DMS79 (cell line): ENCODE results near the gene NAA80.
A peak's percentile ranks its signal among the peaks of the same experiment; 100 is the strongest.
"Not testable (repeated sequence)": the region's sequence is repeated elsewhere in the genome, so short reads cannot be mapped to it uniquely, and the experiment has no call there.

Source experiments
- DNase-seq: peaks from one replicate; lab custom pipeline; 2025; lab: John Stamatoyannopoulos, UW

Gene NAA80

DNA sequence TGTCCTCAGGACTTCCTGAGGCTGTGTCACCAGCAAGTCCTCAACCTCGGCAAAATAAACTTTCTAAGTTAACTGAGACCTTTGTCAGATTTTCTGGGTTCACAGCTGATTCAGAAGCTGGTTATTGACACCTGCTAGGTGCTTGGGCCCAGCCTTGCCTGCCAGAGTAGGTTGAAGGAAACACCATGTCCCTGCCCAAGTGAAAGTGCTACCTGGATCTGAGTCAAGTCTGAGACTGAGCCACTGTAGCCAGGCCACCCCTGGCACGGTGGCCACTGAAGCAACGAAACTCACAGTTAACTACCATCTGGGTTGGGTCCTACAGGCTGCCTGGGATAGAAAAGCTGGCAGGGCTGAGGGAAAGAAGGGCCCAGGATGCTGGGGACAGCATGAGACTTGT lies 15.1 kb upstream of the NAA80 start:
- no peak for DNase-seq

DNA sequence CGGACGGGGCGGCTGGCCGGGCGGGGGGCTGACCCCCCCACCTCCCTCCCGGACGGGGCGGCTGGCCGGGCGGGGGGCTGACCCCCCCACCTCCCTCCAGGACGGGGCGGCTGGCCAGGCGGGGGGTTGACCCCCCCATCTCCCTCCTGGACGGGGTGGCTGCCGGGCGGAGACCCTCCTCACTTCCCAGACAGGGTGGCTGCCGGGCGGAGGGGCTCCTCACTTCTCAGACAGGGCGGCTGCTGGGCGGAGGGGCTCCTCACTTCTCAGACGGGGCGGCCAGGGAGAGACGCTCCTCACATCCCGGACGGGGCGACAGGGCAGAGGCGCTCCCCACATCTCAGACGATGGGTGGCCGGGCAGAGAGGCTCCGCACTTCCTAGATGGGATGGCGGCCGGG lies 12.8 kb upstream of the NAA80 start:
- DNase-seq = not testable (repeated sequence)

DNA sequence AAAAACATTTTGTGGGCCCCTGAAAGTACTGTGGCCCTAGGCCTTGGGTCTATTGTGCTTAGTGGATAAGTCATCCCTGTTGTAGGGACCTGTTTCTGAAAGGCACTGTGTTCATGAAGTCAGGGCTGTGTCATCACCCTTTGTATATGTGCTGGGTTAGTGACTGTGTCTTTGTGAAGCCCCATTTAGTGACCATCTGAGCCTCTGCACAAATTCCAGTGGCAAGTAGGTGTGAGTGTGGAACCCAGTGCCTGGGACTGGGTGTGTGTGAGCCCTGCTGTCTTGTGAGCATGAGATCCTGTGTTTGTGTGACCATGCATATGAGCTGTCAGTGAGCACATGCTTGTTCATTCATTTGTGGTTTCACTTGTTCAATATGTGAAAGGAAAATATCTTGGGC lies 5.4 kb upstream of the NAA80 start:
- DNase-seq = no peak

DNA sequence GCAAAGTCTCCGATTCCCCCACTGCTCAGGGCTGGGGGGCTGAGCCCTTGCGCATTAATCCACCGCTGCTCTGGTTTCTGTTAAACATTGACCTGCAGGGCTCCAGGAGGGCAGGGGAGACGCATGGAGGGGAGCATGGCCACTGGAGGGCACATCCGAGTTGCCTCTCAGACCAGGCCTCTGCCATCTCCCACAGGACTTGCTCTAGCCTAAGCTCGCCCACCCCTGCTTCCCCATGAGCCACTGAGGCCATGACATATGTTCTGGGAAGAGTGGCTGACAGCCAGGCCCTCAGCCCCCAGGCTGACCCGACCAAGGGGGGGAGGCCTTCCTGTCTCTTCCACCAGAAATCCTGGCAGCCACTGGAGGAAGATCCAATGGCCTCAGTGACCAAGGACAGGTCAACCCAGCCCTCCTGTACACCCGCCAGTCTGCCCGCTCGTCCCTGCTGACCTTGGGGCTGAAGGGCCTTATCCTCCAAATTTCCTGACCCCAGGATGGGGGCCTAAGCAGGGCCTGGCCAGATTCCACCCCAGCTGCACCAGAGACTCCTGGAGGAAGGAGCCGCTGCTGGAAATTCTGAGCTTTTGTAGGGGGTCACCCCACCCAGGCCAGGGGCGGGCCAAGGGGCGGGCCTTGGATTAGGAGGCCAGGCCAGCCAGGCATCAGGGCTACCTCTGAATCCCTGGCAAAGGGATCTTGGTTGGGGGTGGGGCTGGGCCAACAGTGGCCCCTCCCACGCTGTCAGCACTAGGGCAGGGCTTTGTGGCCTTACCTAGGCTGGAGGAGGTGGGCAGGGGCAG lies 4.0 kb upstream of the NAA80 start, which contains the start of gene HYAL1:
TSS of gene HYAL1 (minus strand) at position 562 of the 803 bp plus-strand sequence. CDS start 618 bp downstream, outside the sequence.
- DNase-seq = no peak

DNA sequence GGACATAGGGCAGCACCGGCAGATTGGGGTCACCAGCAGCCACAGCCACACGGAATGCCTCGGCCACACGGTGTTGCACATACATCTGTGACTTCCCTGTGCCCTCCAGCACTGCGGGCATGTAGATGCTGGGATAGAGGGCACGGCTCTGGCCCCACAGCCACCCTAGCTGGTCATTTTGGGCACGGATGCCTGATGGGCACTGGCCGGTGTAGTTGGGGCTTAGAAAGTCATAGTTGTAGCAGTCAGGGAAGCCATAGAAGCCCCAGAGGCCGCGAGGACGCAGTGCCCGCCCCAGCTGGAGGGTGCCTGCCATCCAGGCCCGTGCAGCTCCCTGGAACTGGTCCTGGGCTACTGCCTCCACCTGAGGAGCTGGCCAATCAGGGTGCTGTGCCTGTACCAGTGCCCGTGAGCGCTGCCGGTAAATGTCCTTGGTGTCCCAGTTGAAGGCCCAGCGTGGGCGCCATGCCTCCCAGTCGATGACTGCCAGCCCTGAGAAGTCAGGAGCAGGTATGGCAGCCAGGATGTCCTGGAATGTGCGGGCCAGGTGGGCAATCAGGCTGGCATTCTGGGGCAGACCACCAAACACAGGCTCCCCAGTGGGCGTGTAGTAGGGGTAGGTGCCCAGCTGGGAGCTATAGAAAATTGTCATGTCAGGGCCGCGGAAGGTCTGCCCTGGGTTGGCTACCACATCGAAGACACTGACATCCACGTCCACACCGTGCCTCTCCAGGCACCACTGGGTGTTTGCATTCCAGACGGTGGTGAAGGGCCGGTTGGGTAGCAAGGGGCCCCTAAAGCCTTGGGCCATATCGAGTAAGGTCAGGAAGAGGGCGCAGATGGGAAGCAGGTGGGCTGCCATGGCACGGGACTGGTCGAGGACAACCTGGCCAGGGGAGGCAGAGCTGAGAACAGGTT lies 3.1 kb upstream of the NAA80 start:
- no peak for DNase-seq

DNA sequence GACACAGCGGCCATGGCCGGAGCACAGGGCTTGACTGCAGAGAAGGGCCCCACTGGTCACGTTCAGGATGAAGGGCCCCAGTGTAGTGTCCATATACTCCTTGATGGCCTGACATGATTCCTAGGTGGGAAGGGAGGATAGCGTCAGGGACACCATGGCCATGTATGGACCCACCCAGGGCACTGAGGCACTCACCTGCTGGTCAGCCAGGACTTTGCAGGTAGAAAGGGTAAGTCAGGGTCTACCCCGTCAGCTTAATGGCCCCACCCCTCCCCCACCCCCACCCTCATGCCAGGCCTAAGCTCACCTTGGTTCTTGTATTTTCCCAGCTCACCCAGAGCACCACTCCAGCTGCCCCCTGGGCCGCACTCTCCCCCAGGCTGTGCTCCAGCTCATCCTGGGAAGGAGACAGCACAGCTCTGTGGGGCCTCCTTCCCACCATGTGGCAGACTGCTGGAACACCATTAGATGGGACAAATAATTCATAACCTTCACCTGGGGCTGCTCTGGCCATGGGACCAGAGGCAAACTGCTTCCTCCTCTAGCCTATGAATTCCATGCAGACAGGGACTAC lies 1.6 kb upstream of the NAA80 start:
- no peak for DNase-seq

DNA sequence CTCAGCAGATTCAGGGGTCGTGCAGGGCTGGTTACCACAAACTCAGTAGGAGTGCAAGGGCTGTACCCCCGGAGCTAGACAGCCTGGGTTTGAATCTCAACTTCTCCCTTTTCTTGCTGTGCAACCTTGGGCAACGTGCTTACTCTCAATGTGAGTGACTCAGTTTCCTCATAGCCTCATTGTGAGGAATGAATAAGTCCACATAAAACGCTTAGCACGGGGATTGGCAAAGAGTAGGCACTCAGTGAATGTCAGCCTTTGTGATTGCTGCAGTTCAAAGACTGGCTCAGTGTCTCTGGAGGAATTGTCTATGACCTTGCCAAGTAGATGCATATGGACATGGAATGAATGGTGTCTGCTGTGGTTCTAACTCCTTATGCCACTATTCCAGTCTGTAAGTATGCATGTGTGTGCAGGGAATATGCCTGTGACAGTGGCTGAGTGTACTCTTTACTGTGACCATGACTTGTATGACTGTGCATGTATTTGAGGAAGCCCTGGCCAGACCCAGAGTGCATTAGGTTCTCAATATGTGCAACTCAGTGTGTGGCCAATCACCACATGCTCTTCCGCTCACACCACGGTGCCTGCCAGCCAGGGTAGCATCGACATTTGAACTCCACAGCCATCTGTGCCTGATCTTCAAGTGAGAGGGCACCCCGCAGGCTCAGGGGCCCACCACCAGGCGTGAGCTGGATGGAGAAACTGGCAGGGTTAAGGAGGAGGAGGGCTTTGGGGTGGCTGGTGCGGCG lies 900 bp upstream of the NAA80 start:
- DNase-seq = no peak

DNA sequence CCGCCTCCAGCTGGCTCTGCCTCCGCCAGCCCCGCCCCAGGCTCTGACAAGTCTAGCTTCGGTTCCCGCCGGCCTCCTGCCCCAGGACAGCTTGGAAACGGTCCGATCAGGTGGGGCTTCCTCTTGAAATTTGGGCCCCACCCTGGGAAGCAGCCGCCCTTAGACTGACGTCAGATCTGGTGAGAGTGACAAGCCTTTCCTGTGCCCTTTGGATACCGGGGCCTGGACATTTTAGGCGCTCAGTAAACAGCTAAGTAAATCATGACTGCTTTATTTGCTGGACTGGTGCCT lies 378 bp upstream of the NAA80 start:
- DNase-seq = no peak

DNA sequence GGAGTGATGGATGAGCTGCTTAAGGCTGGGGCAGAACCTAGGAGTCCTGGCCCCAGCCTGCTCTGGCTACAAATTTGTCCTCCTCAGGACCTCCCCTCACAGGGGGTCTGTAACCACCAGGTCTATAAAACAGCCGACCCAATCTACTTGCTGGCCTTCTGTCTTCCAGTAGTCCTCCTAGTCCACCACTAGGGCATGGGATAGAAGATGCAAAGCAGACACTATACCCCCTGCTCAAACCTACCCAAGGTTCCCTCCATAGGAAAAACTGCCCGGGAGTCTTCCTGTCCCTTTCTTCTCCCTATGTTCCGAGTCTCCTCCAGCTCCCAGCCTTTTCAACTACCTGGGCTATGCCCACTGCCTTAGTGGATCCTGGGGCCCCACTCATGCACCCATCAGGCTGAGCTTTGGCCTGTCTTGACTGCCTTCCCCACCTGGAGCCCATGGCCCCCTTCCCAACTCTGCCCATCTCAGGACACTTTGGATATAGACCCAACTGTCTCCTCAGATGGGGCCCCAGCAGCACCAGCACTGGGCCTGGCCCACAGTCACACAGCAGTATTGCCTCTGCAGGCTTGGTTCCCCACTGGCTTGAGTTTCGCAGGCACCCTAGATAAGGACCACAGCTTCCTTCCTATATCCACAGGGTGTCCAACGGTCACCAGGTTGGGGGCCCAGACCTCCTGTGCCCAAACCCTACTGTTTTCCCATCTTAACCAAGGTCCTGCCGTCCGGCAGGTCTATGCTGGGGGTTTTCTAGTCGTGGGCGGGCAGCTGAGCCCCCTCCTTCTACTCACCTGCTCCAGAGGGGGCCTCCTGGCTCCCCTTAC lies 1.1 kb downstream of the NAA80 start:
- DNase-seq = no peak

DNA sequence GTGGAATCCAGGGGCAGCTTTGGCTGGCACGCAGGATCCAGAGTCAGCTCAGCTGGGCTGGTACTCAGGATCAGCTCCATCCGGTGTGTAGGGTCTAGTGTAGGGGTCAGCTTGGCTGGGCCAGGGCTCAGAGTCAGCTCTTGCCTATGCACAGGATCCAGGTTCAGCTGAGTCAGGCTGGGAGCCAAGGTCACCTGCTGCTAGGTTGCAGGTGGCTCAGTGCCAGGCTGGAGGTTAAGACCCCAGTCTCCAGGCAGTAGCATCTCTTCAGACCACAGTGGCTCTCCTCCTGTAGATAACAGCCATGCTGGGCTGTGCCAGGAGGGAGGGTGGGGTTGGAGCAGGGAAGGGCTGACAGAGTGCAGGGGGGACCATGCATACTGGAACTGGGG lies 1.8 kb downstream of the NAA80 start:
- no peak for DNase-seq

DNA sequence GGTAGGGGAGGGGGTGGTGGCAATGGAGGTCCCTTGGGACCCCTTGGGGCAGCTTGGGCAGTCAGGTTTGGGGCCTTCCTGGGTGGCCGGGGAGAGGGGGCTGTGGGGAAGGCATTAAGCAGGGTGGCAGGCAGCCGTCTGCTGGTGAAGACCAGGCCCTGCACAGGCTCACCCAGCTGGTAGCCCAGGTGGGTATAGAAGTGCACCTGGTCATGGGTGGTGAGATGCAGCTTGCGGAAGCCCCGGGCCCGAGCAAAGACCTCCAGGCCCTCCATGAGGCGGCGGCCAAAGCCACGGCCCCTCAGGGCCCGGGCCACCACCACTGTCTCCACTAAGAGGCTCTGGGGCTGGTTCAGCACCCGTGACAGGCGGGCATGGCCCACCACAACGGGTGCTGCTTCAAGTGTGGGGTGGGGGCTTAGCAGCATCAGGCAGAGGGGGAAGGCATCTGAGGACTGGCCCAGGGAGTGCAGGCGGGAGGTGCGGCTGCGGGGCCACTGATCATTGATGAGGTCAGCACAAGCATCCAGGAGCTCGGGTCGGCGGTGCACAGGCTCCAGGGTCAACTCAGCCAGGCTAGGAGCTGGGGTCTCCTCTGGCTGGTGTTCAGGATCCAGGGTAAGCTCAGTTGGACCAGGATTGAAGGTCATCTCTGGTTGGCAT lies 2.4 kb downstream of the NAA80 start:
- DNase-seq = no peak

DNA sequence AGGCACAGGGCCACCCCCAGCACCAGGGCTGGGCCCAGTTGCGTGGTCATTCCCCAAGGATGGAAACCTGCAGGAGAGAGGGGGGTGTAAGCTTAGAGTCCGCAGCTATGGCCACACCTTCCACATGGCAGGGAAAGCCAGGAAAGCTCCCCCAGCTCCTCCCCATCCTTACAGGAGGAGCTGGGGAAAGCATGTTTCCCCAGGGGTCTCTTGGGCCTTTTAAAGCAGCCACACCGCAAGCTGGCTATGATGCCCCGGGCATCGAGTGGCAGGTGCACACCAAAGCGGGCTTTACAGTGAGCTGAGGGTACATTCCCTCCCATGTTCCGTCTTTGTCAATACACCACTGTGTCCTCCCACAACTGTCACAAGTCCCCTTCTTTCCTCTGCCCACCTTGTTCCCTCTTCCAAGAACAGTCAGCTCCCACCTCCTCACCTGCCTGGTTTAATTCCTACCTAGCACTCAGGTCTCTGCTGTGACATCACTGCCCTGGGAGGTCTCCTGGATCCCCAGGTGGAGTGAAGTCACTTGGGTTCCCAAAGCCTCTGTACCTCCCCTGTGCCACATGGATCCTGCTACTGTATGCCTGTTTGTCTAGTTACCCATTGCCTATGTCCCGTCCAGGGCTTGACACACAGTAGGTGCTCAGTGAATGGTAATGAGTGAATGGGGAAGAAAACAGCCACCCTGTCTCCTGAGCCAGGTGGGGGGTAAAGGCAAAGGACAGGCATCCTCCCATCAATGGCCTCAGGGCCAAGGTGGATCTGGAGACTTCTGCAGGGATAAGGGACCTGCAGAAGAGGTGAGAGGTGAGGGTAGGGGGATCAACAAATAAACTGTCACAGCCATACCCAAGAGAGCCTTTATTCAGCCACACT lies 3.4 kb downstream of the NAA80 start:
- DNase-seq = no peak

DNA sequence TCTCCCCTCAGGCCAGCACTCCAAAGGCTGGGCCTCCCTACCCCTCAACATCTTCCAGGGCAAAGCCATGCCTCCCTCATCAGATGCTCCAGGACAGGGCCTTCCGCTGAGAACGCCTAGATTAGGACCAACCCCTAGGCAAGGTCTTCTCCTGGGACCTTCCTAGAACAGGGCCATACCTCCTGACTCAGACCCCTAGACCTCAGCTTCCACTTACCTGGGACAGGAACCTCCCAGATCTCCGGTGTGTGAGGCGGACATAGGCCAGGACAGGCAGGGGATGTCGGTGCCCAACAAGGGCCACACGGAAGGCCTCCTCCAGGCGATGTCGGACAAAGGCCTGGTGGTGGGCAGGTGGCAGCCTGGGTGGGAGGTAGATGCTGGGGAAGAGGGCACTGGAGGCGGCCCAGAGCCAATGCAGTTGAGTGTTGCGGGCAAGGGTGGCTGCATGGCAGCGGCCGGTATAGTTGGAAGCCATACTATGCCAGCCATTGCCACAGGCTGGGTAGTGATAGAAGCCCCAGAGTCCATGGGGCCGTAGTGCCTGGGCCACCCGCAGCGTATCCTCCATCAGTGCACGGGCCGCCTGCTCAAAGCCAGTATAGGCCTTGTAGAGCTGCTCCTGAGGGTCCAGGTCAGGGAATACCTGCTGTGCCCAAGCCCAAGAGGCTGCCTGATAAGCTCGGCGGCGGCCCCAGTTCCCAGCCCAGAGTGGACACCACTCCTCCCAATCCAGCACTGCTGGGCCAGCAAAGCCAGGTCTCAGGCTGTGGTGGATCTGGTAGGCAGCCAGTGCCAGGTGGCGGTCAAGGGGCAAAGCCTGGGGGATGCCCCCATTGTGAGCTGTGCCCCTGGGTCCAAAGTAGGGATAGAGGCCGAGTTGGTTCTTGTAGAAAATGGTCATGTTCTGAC lies 4.5 kb downstream of the NAA80 start:
- no peak for DNase-seq

DNA sequence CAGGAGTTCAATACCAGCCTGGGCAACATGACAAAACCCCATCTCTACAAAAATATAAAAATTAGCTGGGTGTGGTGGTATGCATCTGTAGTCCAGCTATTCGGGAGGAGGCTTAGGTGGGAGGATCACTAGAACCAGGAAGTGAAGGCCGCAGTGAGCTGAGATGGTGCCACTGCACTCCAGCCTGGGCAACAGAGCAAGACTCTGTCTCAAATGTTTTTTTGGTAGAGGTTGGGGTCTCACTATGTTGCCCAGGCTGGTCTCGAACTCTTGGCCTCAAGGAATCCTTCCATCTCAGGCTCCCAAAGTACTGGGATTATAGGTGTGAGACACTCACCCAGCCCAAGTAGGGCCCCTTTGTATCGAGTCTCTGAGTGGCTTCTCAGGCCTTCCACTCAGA lies 5.1 kb downstream of the NAA80 start:
- DNase-seq = no peak

DNA sequence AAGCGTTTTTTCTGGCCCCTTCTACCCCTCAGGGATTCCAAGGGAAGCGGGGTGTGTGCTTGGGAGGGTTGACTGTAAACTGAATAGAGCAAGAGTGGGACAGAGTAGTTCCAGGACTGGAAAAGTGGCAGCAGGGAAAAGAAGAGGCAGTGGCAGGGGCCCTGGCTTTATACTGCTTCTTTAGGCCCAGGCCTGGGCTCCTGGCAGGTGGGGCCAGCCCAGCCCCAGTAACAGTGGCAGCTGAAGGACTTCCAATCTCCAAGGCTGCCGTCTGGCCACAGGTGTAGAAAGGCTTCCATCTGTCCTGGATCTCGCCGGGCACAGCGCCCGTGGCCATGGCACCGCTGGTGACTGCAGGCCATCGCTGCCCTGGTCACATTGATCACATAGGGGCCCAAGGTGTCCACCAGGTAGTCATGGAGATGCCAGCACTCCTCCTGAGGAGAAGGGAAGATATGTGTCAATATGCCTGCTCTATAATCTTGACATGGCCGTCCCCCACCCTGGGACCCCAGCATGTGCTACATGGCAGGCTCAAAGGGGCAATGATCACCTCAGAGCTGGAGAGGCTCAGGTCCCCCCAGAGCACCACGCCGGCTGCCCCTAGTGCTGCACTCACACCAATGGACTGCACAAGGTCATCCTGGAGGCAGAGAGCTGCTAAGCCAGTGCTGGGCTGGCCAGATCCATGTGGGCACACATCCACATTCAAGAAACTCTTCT lies 6.0 kb downstream of the NAA80 start:
- DNase-seq = no peak

DNA sequence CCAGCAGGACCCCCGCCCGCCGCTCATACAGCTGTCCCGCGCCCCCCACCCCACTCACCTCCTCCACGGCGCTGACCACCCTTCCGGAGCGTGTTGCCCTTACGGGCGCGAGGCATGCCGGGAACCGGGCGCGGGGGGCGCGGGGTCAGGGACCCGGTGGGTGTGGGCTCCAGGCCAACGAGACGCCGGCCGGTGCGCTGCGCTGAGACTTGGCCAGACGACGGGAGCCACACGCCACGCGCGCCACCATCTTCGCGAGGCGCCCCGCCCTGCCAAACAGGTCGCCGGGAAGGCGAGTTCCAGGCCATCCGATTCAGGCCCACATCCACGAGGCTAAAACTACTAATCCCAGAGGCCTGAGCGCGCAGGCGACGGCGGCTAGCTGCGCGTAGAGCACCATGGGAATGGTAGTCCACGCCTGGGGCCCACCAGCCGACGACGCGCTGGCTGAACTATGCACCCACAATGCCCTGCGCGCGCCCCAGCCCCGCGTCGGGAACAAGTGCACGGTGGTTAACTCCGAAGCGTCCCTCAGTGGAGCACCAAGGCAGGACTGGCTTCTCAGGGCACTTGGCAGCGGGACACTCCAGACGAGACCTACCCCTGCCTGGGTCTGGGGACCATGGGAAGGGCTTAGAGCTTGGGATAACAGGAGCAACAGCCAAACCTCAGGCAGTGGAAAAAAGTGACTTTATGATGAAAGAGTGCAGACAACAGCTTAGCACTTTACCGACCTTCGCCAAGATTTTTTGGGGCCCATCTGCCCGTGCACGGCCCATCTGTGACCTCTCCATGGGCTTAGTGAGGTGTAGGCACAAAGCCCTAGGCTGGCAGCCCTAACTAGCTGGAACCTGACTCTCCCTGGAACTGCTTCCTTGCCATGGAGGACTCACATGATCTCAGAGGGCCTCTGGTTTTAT lies 6.8 kb downstream of the NAA80 start, which contains the start of gene IFRD2:
TSS of gene IFRD2 (minus strand) at position 271 of the 920 bp plus-strand sequence. CDS start at position 116, 155 bp downstream.
- peak; percentile 87 for DNase-seq

DNA sequence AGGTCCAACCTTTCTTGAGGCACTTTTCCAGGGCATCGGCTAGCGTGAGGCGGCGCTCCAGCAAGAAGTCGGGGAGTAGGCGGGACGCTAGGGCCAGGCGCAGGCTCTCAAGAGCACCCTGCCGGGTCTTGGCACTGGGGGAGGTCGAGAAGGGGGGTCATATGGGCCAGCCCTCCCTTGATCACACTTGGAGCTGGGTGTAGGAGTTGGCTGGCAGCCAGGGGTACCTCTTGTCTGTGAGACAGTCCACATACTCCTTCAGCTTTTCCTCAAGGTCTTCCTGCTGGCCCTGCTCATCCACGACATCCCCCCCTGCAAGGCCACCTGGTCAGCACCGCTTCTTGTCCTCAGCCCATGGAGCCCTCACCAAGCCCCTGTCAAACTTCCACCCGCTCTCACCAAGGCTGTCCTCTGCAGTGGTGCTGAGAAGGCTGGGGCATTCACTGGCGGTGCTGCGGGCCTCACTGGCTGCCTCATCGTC lies 9.0 kb downstream of the NAA80 start:
- DNase-seq = no peak
